Neural crest cell (in vitro differentiated cells): ENCODE measurements around the gene RPS6KA1. TPM values are rescaled to one million over a fixed set of nuclear protein-coding genes. Genes with fewer than 3 reads are reported as not detected.

Experiments used
- DNase-seq: peaks from one replicate; pipeline ENCODE4 v3.0.0; 2021; ENCODE audit warnings: low read depth, mixed read lengths, low spot score
- H3K27ac Mint-ChIP-seq: one replicate; pipeline ENCODE4 v1.8.0; 2021; ENCODE audit warnings: mild to moderate bottlenecking, mixed read lengths; ENCODE audit not compliant: unreplicated experiment
- H3K27me3 Mint-ChIP-seq: 2 replicates; pipeline ENCODE4 v1.8.0; 2021; ENCODE audit warnings: low read depth, mild to moderate bottlenecking, mixed read lengths
- H3K36me3 Mint-ChIP-seq: 2 replicates; pipeline ENCODE4 v1.8.0; 2021; ENCODE audit warnings: low read depth, mild to moderate bottlenecking, mixed read lengths
- H3K4me1 Mint-ChIP-seq: 2 replicates; pipeline ENCODE4 v1.8.0; 2021; ENCODE audit warnings: mixed read lengths
- H3K4me3 Mint-ChIP-seq: one replicate; pipeline ENCODE4 v1.8.0; 2021; ENCODE audit warnings: mild to moderate bottlenecking, mixed read lengths
- H3K9me3 Mint-ChIP-seq: 2 replicates; pipeline ENCODE4 v1.8.0; 2021; ENCODE audit warnings: mixed read lengths
- CTCF ChIP-seq: fragments of 200-600 bp; sonication (generic); conservative IDR thresholded peaks from 2 replicates; pipeline ENCODE4 v1.5.0; 2021; ENCODE audit warnings: antibody characterized with exemption, mild to moderate bottlenecking
- total RNA-seq: library from RNA; stranded (reverse); gene quantifications from 2 replicates; pipeline ENCODE4 v1.2.1, GENCODE V29; 2021

The RPS6KA1 gene
- total RNA-seq, 1 donor from 2014 or later: 41.6 TPM

- H3K36me3 Mint-ChIP-seq: no peaks in the 10 kb centered on the region
- no peak for DNase-seq
- H3K9me3 Mint-ChIP-seq: no peaks in the 10 kb centered on the region
- no peak for TF ChIP-seq CTCF
- no peak overlapping the region for H3K27ac Mint-ChIP-seq
- H3K4me1 Mint-ChIP-seq: peaks cover 22% of the 10 kb centered on the region
- no peaks in the 10 kb centered on the region for H3K27me3 Mint-ChIP-seq
- H3K4me3 Mint-ChIP-seq: peak overlapping the region; percentile 90
These were observed 1.5 kb downstream of the RPS6KA1 start for GRCh38 chr1:26530895-26531598.

- Mint-ChIP-seq H3K27ac (no peak overlapping the region), H3K4me3 (peak overlapping the region; percentile 23)
These were observed 2.1 kb downstream of the RPS6KA1 start for GRCh38 chr1:26531651-26532131.

GRCh38 chr1:26533951-26534509 lies 4.5 kb downstream of the RPS6KA1 start:
- Mint-ChIP-seq H3K4me1 (peaks cover 33% of the 10 kb centered on the region), H3K9me3 (no peaks in the 10 kb centered on the region), H3K27ac (peak overlapping the region; percentile 76), H3K27me3 (no peaks in the 10 kb centered on the region), H3K36me3 (peaks cover under 1% of the 10 kb centered on the region), H3K4me3 (peak overlapping the region; percentile 29)
- no peak for DNase-seq
- TF ChIP-seq CTCF: no peak

More at GRCh38 chr1:26531651-26532131, 2.1 kb downstream of the RPS6KA1 start:
- H3K9me3 Mint-ChIP-seq: no peaks in the 10 kb centered on the region
- no peaks in the 10 kb centered on the region for H3K36me3 Mint-ChIP-seq
- no peak for TF ChIP-seq CTCF
- no peaks in the 10 kb centered on the region for H3K27me3 Mint-ChIP-seq
- H3K4me1 Mint-ChIP-seq: peaks cover 22% of the 10 kb centered on the region
- DNase-seq: no peak

GRCh38 chr1:26535201-26535600 lies 5.6 kb downstream of the RPS6KA1 start:
- Mint-ChIP-seq H3K27ac (no peak overlapping the region), H3K4me3 (no peak overlapping the region), H3K9me3 (no peaks in the 10 kb centered on the region), H3K4me1 (peaks cover 39% of the 10 kb centered on the region), H3K36me3 (peaks cover 2% of the 10 kb centered on the region), H3K27me3 (no peaks in the 10 kb centered on the region)
- DNase-seq: no peak
- TF ChIP-seq CTCF: no peak

GRCh38 chr1:26536081-26536480 lies 6.5 kb downstream of the RPS6KA1 start:
- Mint-ChIP-seq H3K36me3 (peaks cover 2% of the 10 kb centered on the region), H3K4me1 (peaks cover 34% of the 10 kb centered on the region), H3K27ac (no peak overlapping the region), H3K9me3 (no peaks in the 10 kb centered on the region), H3K27me3 (no peaks in the 10 kb centered on the region), H3K4me3 (no peak overlapping the region)
- no peak for DNase-seq
- no peak for TF ChIP-seq CTCF
